GM12892 (cell line): ENCODE data around the gene RALGPS1.

Experiments
- POLR2A ChIP-seq: IDR thresholded peaks from 2 replicates; pipeline ENCODE4 v1.6.1; 2011; ENCODE audit warnings: low read depth, low read length, control low read depth
- POLR2AphosphoS5 ChIP-seq: IDR thresholded peaks from 2 replicates; pipeline ENCODE4 v1.6.1; 2011; ENCODE audit warnings: low read depth, low read length, control low read depth

GRCh38 chr9:127117801-127118200 lies 203.2 kb downstream of the RALGPS1 start:
- TF ChIP-seq POLR2A, result no peak
- TF ChIP-seq POLR2AphosphoS5, result no peak
